ENCODE data around the gene RGL1.

Gene RGL1

GRCh38 chr1:183896466-183897048, 91.6 kb downstream of the RGL1 start:
- Histone ChIP-seq H3K36me3 (ENCODE audit: insufficient read depth, low read length) (peaks cover 45% of the 10 kb centered on the region), H3K9me3 (ENCODE audit: low read length) (no peaks in the 10 kb centered on the region), H3K27me3 (ENCODE audit: insufficient read depth, low read length) (no peaks in the 10 kb centered on the region), H3K4me1 (ENCODE audit: insufficient read depth, low read length) (no peaks in the 10 kb centered on the region), H2AFZ (ENCODE audit: low read depth, low read length) (no peak overlapping the region), H3K4me3 (ENCODE audit: low read length) (no peak overlapping the region)

GRCh38 chr1:183898001-183898396, 93.1 kb downstream of the RGL1 start:
- Histone ChIP-seq H3K27me3 (ENCODE audit: insufficient read depth, low read length) (no peaks in the 10 kb centered on the region), H3K9me3 (ENCODE audit: low read length) (no peaks in the 10 kb centered on the region), H3K4me1 (ENCODE audit: insufficient read depth, low read length) (no peaks in the 10 kb centered on the region), H3K36me3 (ENCODE audit: insufficient read depth, low read length) (peaks cover 39% of the 10 kb centered on the region), H3K4me3 (ENCODE audit: low read length) (no peak overlapping the region), H2AFZ (ENCODE audit: low read depth, low read length) (no peak overlapping the region)

- Histone ChIP-seq H3K4me3 (ENCODE audit: low read length) (no peak overlapping the region), H3K4me1 (ENCODE audit: insufficient read depth, low read length) (no peaks in the 10 kb centered on the region), H3K9me3 (ENCODE audit: low read length) (no peaks in the 10 kb centered on the region), H3K27me3 (ENCODE audit: insufficient read depth, low read length) (no peaks in the 10 kb centered on the region), H2AFZ (ENCODE audit: low read depth, low read length) (no peak overlapping the region), H3K36me3 (ENCODE audit: insufficient read depth, low read length) (peaks cover 36% of the 10 kb centered on the region)
These were observed 93.7 kb downstream of the RGL1 start for GRCh38 chr1:183898610-183899009.

GRCh38 chr1:183901748-183902330, 96.9 kb downstream of the RGL1 start:
- no peaks in the 10 kb centered on the region for H3K9me3 ChIP-seq (ENCODE audit: low read length)
- no peak overlapping the region for H3K4me3 ChIP-seq (ENCODE audit: low read length)
- H3K4me1 ChIP-seq (ENCODE audit: insufficient read depth, low read length), result peaks cover 2% of the 10 kb centered on the region
- no peak overlapping the region for H2AFZ ChIP-seq (ENCODE audit: low read depth, low read length)
- peaks cover 50% of the 10 kb centered on the region for H3K36me3 ChIP-seq (ENCODE audit: insufficient read depth, low read length)
- no peaks in the 10 kb centered on the region for H3K27me3 ChIP-seq (ENCODE audit: insufficient read depth, low read length)

GRCh38 chr1:183903101-183903500, 98.2 kb downstream of the RGL1 start:
- Histone ChIP-seq H3K4me1 (ENCODE audit: insufficient read depth, low read length) (peaks cover 9% of the 10 kb centered on the region), H3K36me3 (ENCODE audit: insufficient read depth, low read length) (peaks cover 53% of the 10 kb centered on the region), H3K9me3 (ENCODE audit: low read length) (no peaks in the 10 kb centered on the region), H3K4me3 (ENCODE audit: low read length) (no peak overlapping the region), H3K27me3 (ENCODE audit: insufficient read depth, low read length) (no peaks in the 10 kb centered on the region), H2AFZ (ENCODE audit: low read depth, low read length) (no peak overlapping the region)

- Histone ChIP-seq H3K4me3 (ENCODE audit: low read length) (no peak overlapping the region), H3K36me3 (ENCODE audit: insufficient read depth, low read length) (peaks cover 59% of the 10 kb centered on the region), H2AFZ (ENCODE audit: low read depth, low read length) (no peak overlapping the region), H3K27me3 (ENCODE audit: insufficient read depth, low read length) (no peaks in the 10 kb centered on the region), H3K4me1 (ENCODE audit: insufficient read depth, low read length) (peaks cover 9% of the 10 kb centered on the region), H3K9me3 (ENCODE audit: low read length) (peaks cover 5% of the 10 kb centered on the region)
These were observed 100.7 kb downstream of the RGL1 start for GRCh38 chr1:183905508-183906113.

- peaks cover 5% of the 10 kb centered on the region for H3K9me3 ChIP-seq (ENCODE audit: low read length)
- H3K4me3 ChIP-seq (ENCODE audit: low read length), result no peak overlapping the region
- peaks cover 67% of the 10 kb centered on the region for H3K36me3 ChIP-seq (ENCODE audit: insufficient read depth, low read length)
- H3K27me3 ChIP-seq (ENCODE audit: insufficient read depth, low read length), result no peaks in the 10 kb centered on the region
- H2AFZ ChIP-seq (ENCODE audit: low read depth, low read length), result no peak overlapping the region
- peaks cover 9% of the 10 kb centered on the region for H3K4me1 ChIP-seq (ENCODE audit: insufficient read depth, low read length)
These were observed 102.2 kb downstream of the RGL1 start for GRCh38 chr1:183907070-183907469.

GRCh38 chr1:183908079-183908478, 103.2 kb downstream of the RGL1 start:
- peaks cover 9% of the 10 kb centered on the region for H3K4me1 ChIP-seq (ENCODE audit: insufficient read depth, low read length)
- H3K27me3 ChIP-seq (ENCODE audit: insufficient read depth, low read length), result no peaks in the 10 kb centered on the region
- H3K9me3 ChIP-seq (ENCODE audit: low read length), result peaks cover 5% of the 10 kb centered on the region
- no peak overlapping the region for H3K4me3 ChIP-seq (ENCODE audit: low read length)
- H3K36me3 ChIP-seq (ENCODE audit: insufficient read depth, low read length), result peaks cover 69% of the 10 kb centered on the region
- H2AFZ ChIP-seq (ENCODE audit: low read depth, low read length), result no peak overlapping the region

GRCh38 chr1:183909672-183910071, 104.8 kb downstream of the RGL1 start:
- Histone ChIP-seq H3K36me3 (ENCODE audit: insufficient read depth, low read length) (peaks cover 73% of the 10 kb centered on the region), H3K4me1 (ENCODE audit: insufficient read depth, low read length) (peaks cover 9% of the 10 kb centered on the region), H2AFZ (ENCODE audit: low read depth, low read length) (no peak overlapping the region), H3K9me3 (ENCODE audit: low read length) (peaks cover 5% of the 10 kb centered on the region), H3K4me3 (ENCODE audit: low read length) (no peak overlapping the region), H3K27me3 (ENCODE audit: insufficient read depth, low read length) (no peaks in the 10 kb centered on the region)

- H3K27me3 ChIP-seq (ENCODE audit: insufficient read depth, low read length), result no peaks in the 10 kb centered on the region
- no peak overlapping the region for H2AFZ ChIP-seq (ENCODE audit: low read depth, low read length)
- H3K9me3 ChIP-seq (ENCODE audit: low read length), result peaks cover 5% of the 10 kb centered on the region
- no peak overlapping the region for H3K4me3 ChIP-seq (ENCODE audit: low read length)
- peaks cover 9% of the 10 kb centered on the region for H3K4me1 ChIP-seq (ENCODE audit: insufficient read depth, low read length)
- peaks cover 63% of the 10 kb centered on the region for H3K36me3 ChIP-seq (ENCODE audit: insufficient read depth, low read length)
These were observed 105.9 kb downstream of the RGL1 start for GRCh38 chr1:183910845-183911244.

GRCh38 chr1:183911285-183911684, 106.4 kb downstream of the RGL1 start:
- no peak overlapping the region for H3K4me3 ChIP-seq (ENCODE audit: low read length)
- H2AFZ ChIP-seq (ENCODE audit: low read depth, low read length), result no peak overlapping the region
- peaks cover 9% of the 10 kb centered on the region for H3K4me1 ChIP-seq (ENCODE audit: insufficient read depth, low read length)
- H3K27me3 ChIP-seq (ENCODE audit: insufficient read depth, low read length), result no peaks in the 10 kb centered on the region
- peaks cover 61% of the 10 kb centered on the region for H3K36me3 ChIP-seq (ENCODE audit: insufficient read depth, low read length)
- H3K9me3 ChIP-seq (ENCODE audit: low read length), result peaks cover 5% of the 10 kb centered on the region

- Histone ChIP-seq H3K4me1 (ENCODE audit: insufficient read depth, low read length) (peaks cover 2% of the 10 kb centered on the region), H3K27me3 (ENCODE audit: insufficient read depth, low read length) (no peaks in the 10 kb centered on the region), H2AFZ (ENCODE audit: low read depth, low read length) (no peak overlapping the region), H3K9me3 (ENCODE audit: low read length) (peaks cover 5% of the 10 kb centered on the region), H3K36me3 (ENCODE audit: insufficient read depth, low read length) (peaks cover 58% of the 10 kb centered on the region), H3K4me3 (ENCODE audit: low read length) (no peak overlapping the region)
These were observed 107.5 kb downstream of the RGL1 start for GRCh38 chr1:183912265-183912886.

GRCh38 chr1:183913567-183913993, 108.7 kb downstream of the RGL1 start:
- Histone ChIP-seq H3K4me3 (ENCODE audit: low read length) (no peak overlapping the region), H2AFZ (ENCODE audit: low read depth, low read length) (no peak overlapping the region), H3K27me3 (ENCODE audit: insufficient read depth, low read length) (no peaks in the 10 kb centered on the region), H3K36me3 (ENCODE audit: insufficient read depth, low read length) (peaks cover 56% of the 10 kb centered on the region), H3K9me3 (ENCODE audit: low read length) (peaks cover 5% of the 10 kb centered on the region), H3K4me1 (ENCODE audit: insufficient read depth, low read length) (no peaks in the 10 kb centered on the region)

Data from neuron (in vitro differentiated cells).